IgD-negative memory B cell (primary cell): Measurements from ENCODE around the gene TMEM145. TPM values are rescaled to one million over a fixed set of nuclear protein-coding genes. Genes with fewer than 3 reads are reported as not detected.

Source experiments
- H3K27ac Mint-ChIP-seq, 3 donors: one replicate each; pipeline ENCODE4 v1.8.0; 2020 to 2022; ENCODE audit warnings: mild to moderate bottlenecking in 3 of 3, mixed read lengths in 3 of 3, moderate library complexity in 1 of 3
- H3K27me3 Mint-ChIP-seq: one replicate; pipeline ENCODE4 v1.8.0; 2021; ENCODE audit warnings: mixed read lengths
- H3K36me3 Mint-ChIP-seq: one replicate; pipeline ENCODE4 v1.8.0; 2020; ENCODE audit warnings: mild to moderate bottlenecking, mixed read lengths
- H3K4me1 Mint-ChIP-seq, 3 donors: one replicate each; pipeline ENCODE4 v1.8.0; 2020 to 2022; ENCODE audit warnings: mixed read lengths in 3 of 3, mild to moderate bottlenecking in 1 of 3
- H3K4me3 Mint-ChIP-seq, 4 donors: one replicate each; pipeline ENCODE4 v1.8.0; 2020 to 2022; ENCODE audit warnings: mild to moderate bottlenecking in 4 of 4, mixed read lengths in 4 of 4, moderate library complexity in 3 of 4
- H3K9me3 Mint-ChIP-seq, 3 donors: one replicate each; pipeline ENCODE4 v1.8.0; 2020 to 2021; ENCODE audit warnings: mixed read lengths in 3 of 3, mild to moderate bottlenecking in 1 of 3
- polyA plus RNA-seq: library from polyadenylated mRNA; unstranded; fragments of 300-500 nt; fragmentation: Illumina TruSeq; gene quantifications from one replicate; pipeline ENCODE4 v1.2.3, GENCODE V29; 2021

Gene TMEM145
- polyA plus RNA-seq, 1 donor from 2014 or later: not detected

GRCh38 chr19:42303876-42304275 lies 9.2 kb upstream of the TMEM145 start:
- no peaks in the 10 kb centered on the region for H3K27me3 Mint-ChIP-seq
- H3K36me3 Mint-ChIP-seq: peaks cover 3% of the 10 kb centered on the region
- H3K4me3 Mint-ChIP-seq: peak overlapping the region; percentile 7 to 86 (median 77)
- H3K27ac Mint-ChIP-seq: no peak overlapping the region
- H3K9me3 Mint-ChIP-seq: no peaks in the 10 kb centered on the region
- H3K4me1 Mint-ChIP-seq: peaks cover 6 to 16% (median 15%) of the 10 kb centered on the region in 3 donors

GRCh38 chr19:42306646-42307045 lies 6.5 kb upstream of the TMEM145 start:
- Mint-ChIP-seq H3K4me1 (peaks cover 6 to 11% (median 11%) of the 10 kb centered on the region in 3 donors), H3K4me3 (no peak overlapping the region), H3K36me3 (peaks cover 3% of the 10 kb centered on the region), H3K9me3 (no peaks in the 10 kb centered on the region), H3K27me3 (peaks cover 2% of the 10 kb centered on the region), H3K27ac (no peak overlapping the region)

GRCh38 chr19:42309686-42310085 lies 3.4 kb upstream of the TMEM145 start:
- H3K9me3 Mint-ChIP-seq: no peaks in the 10 kb centered on the region
- no peak overlapping the region for H3K27ac Mint-ChIP-seq
- H3K4me1 Mint-ChIP-seq: peaks cover 0 to 2% (median 2%) of the 10 kb centered on the region in 3 donors
- no peak overlapping the region for H3K4me3 Mint-ChIP-seq
- H3K36me3 Mint-ChIP-seq: no peaks in the 10 kb centered on the region
- peaks cover 19% of the 10 kb centered on the region for H3K27me3 Mint-ChIP-seq

GRCh38 chr19:42311657-42312056 lies 1.5 kb upstream of the TMEM145 start:
- no peak overlapping the region for H3K27ac Mint-ChIP-seq
- H3K9me3 Mint-ChIP-seq: no peaks in the 10 kb centered on the region

GRCh38 chr19:42312370-42312769 lies 739 bp upstream of the TMEM145 start:
- H3K4me3 Mint-ChIP-seq: peak overlapping the region in 3 of 4 donors; percentile 13 to 74 (median 73)
- H3K27me3 Mint-ChIP-seq: peaks cover 22% of the 10 kb centered on the region
- H3K27ac Mint-ChIP-seq: no peak overlapping the region
- no peaks in the 10 kb centered on the region for H3K9me3 Mint-ChIP-seq
- H3K4me1 Mint-ChIP-seq: peaks cover 0 to 7% (median 4%) of the 10 kb centered on the region in 3 donors
- H3K36me3 Mint-ChIP-seq: no peaks in the 10 kb centered on the region

More at GRCh38 chr19:42311657-42312056, 1.5 kb upstream of the TMEM145 start:
- H3K27me3 Mint-ChIP-seq: peaks cover 22% of the 10 kb centered on the region
- peaks cover 0 to 2% (median 2%) of the 10 kb centered on the region in 3 donors for H3K4me1 Mint-ChIP-seq
- peak overlapping the region in 1 of 4 donors; percentile 47 for H3K4me3 Mint-ChIP-seq
- H3K36me3 Mint-ChIP-seq: no peaks in the 10 kb centered on the region

- Mint-ChIP-seq H3K4me3 (peak overlapping the region in 3 of 4 donors; percentile 28 to 81 (median 65)), H3K36me3 (no peaks in the 10 kb centered on the region), H3K4me1 (peaks cover 0 to 7% (median 4%) of the 10 kb centered on the region in 3 donors), H3K9me3 (no peaks in the 10 kb centered on the region), H3K27ac (peak overlapping the region in 1 of 3 donors; percentile 71), H3K27me3 (peaks cover 22% of the 10 kb centered on the region)
Measured at GRCh38 chr19:42313840-42314755, 989 bp downstream of the TMEM145 start.

GRCh38 chr19:42315024-42315423 lies 1.9 kb downstream of the TMEM145 start:
- Mint-ChIP-seq H3K36me3 (no peaks in the 10 kb centered on the region), H3K4me3 (peak overlapping the region in 1 of 4 donors; percentile 77), H3K27ac (no peak overlapping the region), H3K4me1 (peaks cover 0 to 7% (median 4%) of the 10 kb centered on the region in 3 donors), H3K27me3 (peaks cover 22% of the 10 kb centered on the region), H3K9me3 (no peaks in the 10 kb centered on the region)

GRCh38 chr19:42316223-42317211 lies 3.4 kb downstream of the TMEM145 start:
- peaks cover 0 to 8% (median 4%) of the 10 kb centered on the region in 3 donors for H3K4me1 Mint-ChIP-seq
- peaks cover 21% of the 10 kb centered on the region for H3K27me3 Mint-ChIP-seq
- H3K4me3 Mint-ChIP-seq: peak overlapping the region in 2 of 4 donors; percentile 39 to 66
- no peaks in the 10 kb centered on the region for H3K36me3 Mint-ChIP-seq
- no peak overlapping the region for H3K27ac Mint-ChIP-seq
- no peaks in the 10 kb centered on the region for H3K9me3 Mint-ChIP-seq

- H3K9me3 Mint-ChIP-seq: no peaks in the 10 kb centered on the region
- peak overlapping the region in 1 of 4 donors; percentile 39 for H3K4me3 Mint-ChIP-seq
- peaks cover 17% of the 10 kb centered on the region for H3K27me3 Mint-ChIP-seq
- H3K4me1 Mint-ChIP-seq: peaks cover 0 to 8% (median 4%) of the 10 kb centered on the region in 3 donors
- no peaks in the 10 kb centered on the region for H3K36me3 Mint-ChIP-seq
- no peak overlapping the region for H3K27ac Mint-ChIP-seq
Measured at GRCh38 chr19:42317535-42317934, 4.4 kb downstream of the TMEM145 start.

GRCh38 chr19:42322305-42322704 lies 9.2 kb downstream of the TMEM145 start:
- H3K27ac Mint-ChIP-seq: no peak overlapping the region
- no peaks in the 10 kb centered on the region for H3K36me3 Mint-ChIP-seq
- no peak overlapping the region for H3K4me3 Mint-ChIP-seq
- no peaks in the 10 kb centered on the region for H3K9me3 Mint-ChIP-seq
- peaks cover 12% of the 10 kb centered on the region for H3K27me3 Mint-ChIP-seq
- H3K4me1 Mint-ChIP-seq: peaks cover 13 to 21% (median 13%) of the 10 kb centered on the region in 3 donors

- H3K36me3 Mint-ChIP-seq: no peaks in the 10 kb centered on the region
- no peak overlapping the region for H3K27ac Mint-ChIP-seq
- no peaks in the 10 kb centered on the region for H3K9me3 Mint-ChIP-seq
- peak overlapping the region; percentile 33 to 79 (median 56) for H3K4me3 Mint-ChIP-seq
- peaks cover 11 to 22% (median 19%) of the 10 kb centered on the region in 3 donors for H3K4me1 Mint-ChIP-seq
- H3K27me3 Mint-ChIP-seq: peaks cover 12% of the 10 kb centered on the region
Measured at GRCh38 chr19:42323473-42323851, 10.4 kb downstream of the TMEM145 start.

GRCh38 chr19:42323852-42324654 lies 10.9 kb downstream of the TMEM145 start:
- Mint-ChIP-seq H3K4me3 (peak overlapping the region in 3 of 4 donors; percentile 72 to 96 (median 93)), H3K9me3 (no peaks in the 10 kb centered on the region), H3K27me3 (peaks cover 12% of the 10 kb centered on the region), H3K36me3 (no peaks in the 10 kb centered on the region), H3K4me1 (peaks cover 11 to 22% (median 19%) of the 10 kb centered on the region in 3 donors), H3K27ac (no peak overlapping the region)

GRCh38 chr19:42324655-42325307 lies 11.7 kb downstream of the TMEM145 start:
- Mint-ChIP-seq H3K27me3 (peaks cover 12% of the 10 kb centered on the region), H3K4me1 (peaks cover 15 to 22% (median 22%) of the 10 kb centered on the region in 3 donors), H3K36me3 (no peaks in the 10 kb centered on the region), H3K9me3 (no peaks in the 10 kb centered on the region), H3K4me3 (peak overlapping the region; percentile 90 to 97 (median 94)), H3K27ac (peak overlapping the region; percentile 51 to 89 (median 82))
